ENCODE results near the gene TTN.

Gene TTN

GRCh38 chr2:178799305-178799704, 7.9 kb downstream of the TTN start:
- no peak for DNase-seq (ENCODE audit: low spot score)
- no peak for TF ChIP-seq CTCF (IDR thresholded peaks at IDR 0.05; ENCODE audit: extremely low read depth, missing control alignments)

GRCh38 chr2:178796079-178796677, 11.0 kb downstream of the TTN start:
- TF ChIP-seq CTCF (IDR thresholded peaks at IDR 0.05; ENCODE audit: extremely low read depth, missing control alignments): no peak
- peak; percentile 32 for DNase-seq (ENCODE audit: low spot score)

DNA sequence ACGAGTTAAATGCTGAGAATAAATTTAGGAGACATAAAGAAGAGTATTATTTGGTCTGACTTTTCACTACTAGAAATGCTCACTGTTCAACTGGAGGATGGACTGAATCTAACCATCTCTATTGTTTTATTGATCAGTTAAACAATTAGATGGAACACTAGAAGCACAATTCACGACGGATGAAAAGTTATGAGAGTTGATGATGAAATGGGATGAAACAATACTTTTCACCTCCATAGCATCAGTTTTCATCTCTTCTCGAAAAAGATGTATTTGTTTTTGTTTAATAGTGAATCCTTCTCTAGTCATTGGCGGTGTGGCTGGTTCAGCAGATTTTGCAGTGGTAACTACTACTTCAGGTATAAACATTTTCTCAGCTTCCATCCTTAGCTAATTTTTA, 19.3 kb downstream of the TTN start:
- TF ChIP-seq CTCF (IDR thresholded peaks at IDR 0.05; ENCODE audit: extremely low read depth, missing control alignments): no peak
- DNase-seq (ENCODE audit: low spot score): no peak

DNA sequence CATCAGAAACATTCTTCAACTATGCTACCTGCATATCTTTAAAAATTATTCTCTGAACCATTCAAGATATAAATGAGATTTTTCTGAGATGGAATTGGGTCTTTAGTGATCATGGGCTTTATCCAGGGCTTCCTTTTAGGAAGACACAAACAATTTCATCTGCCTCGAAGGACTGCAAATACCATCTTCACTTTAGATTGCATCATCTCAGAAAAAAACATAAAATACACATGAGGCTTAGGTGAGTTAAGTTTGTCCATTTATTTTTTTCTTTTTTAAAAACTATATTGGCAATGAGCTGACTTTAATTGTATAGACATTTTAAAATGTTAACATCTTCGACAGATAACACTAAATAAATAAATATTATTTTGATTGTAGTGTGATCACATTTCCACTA, 20.1 kb downstream of the TTN start:
- TF ChIP-seq CTCF (IDR thresholded peaks at IDR 0.05; ENCODE audit: extremely low read depth, missing control alignments): no peak
- no peak for DNase-seq (ENCODE audit: low spot score)

DNA sequence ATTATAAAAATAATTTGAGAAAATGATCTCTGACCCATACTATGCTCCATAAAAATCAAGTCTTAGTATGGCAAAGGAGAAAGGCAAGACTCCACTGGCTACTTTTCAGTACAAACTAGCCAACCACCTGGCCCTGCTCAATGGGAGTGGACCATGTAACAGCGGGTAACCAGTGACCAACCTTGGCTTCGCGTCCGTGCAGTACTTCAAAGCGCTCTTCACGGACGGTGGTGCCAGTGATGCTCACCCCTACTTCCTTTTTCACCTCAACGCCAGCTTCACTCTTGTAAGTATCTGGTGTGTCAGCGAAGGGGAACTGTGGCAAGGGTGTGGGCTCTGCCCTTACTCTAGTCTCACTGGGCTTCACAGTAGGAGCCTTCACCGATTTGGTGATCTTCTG, 23.3 kb downstream of the TTN start:
- DNase-seq (ENCODE audit: low spot score): no peak
- TF ChIP-seq CTCF (IDR thresholded peaks at IDR 0.05; ENCODE audit: extremely low read depth, missing control alignments): no peak

DNA sequence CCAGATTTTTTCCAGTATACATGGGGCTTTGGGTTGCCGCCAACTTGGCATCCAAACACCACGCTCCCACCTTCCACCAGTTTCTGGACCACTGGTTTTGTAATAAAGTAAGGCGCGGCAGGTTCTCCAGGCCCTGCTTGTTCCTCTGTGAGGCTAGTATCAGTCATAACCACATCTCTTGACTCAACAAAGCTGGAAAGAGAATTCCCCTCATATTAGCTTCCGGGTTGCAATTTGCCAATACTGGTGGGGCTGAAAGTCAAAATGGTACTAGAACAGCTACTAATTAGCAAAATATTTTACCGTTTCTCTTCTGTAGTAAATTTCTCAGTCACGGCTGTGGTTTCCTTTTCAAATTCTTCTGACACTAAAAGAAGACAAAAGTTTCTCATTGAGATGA, 25.0 kb downstream of the TTN start:
- no peak for TF ChIP-seq CTCF (IDR thresholded peaks at IDR 0.05; ENCODE audit: extremely low read depth, missing control alignments)
- no peak for DNase-seq (ENCODE audit: low spot score)

DNA sequence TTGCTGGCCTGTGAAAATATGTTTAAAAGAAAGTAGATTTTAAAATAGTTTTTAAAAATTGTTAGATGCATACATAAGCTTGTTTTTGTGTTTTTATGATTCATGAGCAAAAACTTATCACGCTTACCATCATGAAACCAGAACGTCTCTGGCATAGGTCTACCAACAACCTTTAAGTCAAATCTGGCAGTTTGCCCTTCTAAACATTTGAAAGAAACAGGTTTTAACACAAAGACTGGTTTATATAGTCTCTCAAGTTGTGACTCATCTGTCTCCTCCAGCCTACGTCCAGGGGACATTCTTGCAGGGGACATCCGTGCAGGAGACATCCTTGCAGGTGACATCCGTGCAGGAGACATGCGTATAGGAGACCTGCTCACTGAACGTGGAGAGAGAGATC, 29.6 kb downstream of the TTN start:
- no peak for TF ChIP-seq CTCF (IDR thresholded peaks at IDR 0.05; ENCODE audit: extremely low read depth, missing control alignments)

More for the DNA sequence above, 29.6 kb downstream of the TTN start:
- DNase-seq (ENCODE audit: low spot score): no peak
